HT-29 (cell line): ENCODE data around the gene CELF5. TPM values are rescaled to one million over a fixed set of nuclear protein-coding genes. Genes with fewer than 3 reads are reported as not detected.

ENCODE experiments used
- DNase-seq: peaks from one replicate; pipeline ENCODE4 v3.0.0-alpha.2; 2015; ENCODE audit warnings: low spot score
- total RNA-seq: library from RNA; depleted of rRNA; stranded (reverse); fragments of >200 nt; shearing (Covaris generic); gene quantifications from 2 replicates; pipeline ENCODE4 v1.2.3, GENCODE V29; 2014; rRNA removed

Gene CELF5
- total RNA-seq, 1 experiment from 2014 or later: 0.53 TPM

- DNase-seq: peak; percentile 71
Measured at GRCh38 chr19:3343619-3344502, 119.4 kb downstream of the CELF5 start.

- no peak for DNase-seq
Measured at GRCh38 chr19:3344608-3345598, 120.4 kb downstream of the CELF5 start.

GRCh38 chr19:3345850-3346460 is 121.5 kb downstream of the CELF5 start:
- DNase-seq: no peak

Other genes starting within 250 kb of the CELF5 start
- 0.48 TPM in 1 of 2 replicates, not detected in the other for gene TLE6, start 247.1 kb upstream of the CELF5 start, total RNA-seq
- gene TLE2, start 195.4 kb upstream of the CELF5 start, total RNA-seq: 0.08 and 1.1 TPM in 2 replicates
- gene TLE5, start 162.2 kb upstream of the CELF5 start, total RNA-seq: 356 and 359 TPM in 2 replicates
- gene GNA11, start 130.3 kb upstream of the CELF5 start, total RNA-seq: 54.1 and 68.2 TPM in 2 replicates
- gene GNA15, start 88.6 kb upstream of the CELF5 start, total RNA-seq: 15.9 and 20.0 TPM in 2 replicates
- not detected in 2 replicates for gene S1PR4, start 45.9 kb upstream of the CELF5 start, total RNA-seq
- gene NCLN, start 38.7 kb upstream of the CELF5 start, total RNA-seq: 95.3 and 104 TPM in 2 replicates
- 23.1 and 34.2 TPM in 2 replicates for gene NFIC, start 141.9 kb downstream of the CELF5 start, total RNA-seq